ENCODE data around the gene BCAN. TPM values are rescaled to one million over a fixed set of nuclear protein-coding genes. Genes with fewer than 3 reads are reported as not detected.

The BCAN gene
- total and polyA plus RNA-seq, 2 experiments from 2014 or later, result 2.3 to 5.5 TPM

GRCh38 chr1:156682166-156682890 is 40.4 kb downstream of the BCAN start:
- no peak overlapping the region for H3K4me2 ChIP-seq
- H3K4me3 ChIP-seq, result no peak overlapping the region
- H4K20me1 ChIP-seq (replicated peaks; ENCODE audit: insufficient read depth), result no peaks in the 10 kb centered on the region
- no peaks in the 10 kb centered on the region for H3K36me3 ChIP-seq (ENCODE audit: insufficient read depth)
- H3K4me3 Mint-ChIP-seq, result no peak overlapping the region
- no peaks in the 10 kb centered on the region for H3F3A ChIP-seq (replicated peaks; ENCODE audit: low read depth)
- no peaks in the 10 kb centered on the region for H3K9me2 ChIP-seq (ENCODE audit: insufficient read depth)
- peak; percentile 63 for ATAC-seq
- H3K27me3 ChIP-seq (ENCODE audit: insufficient read depth), result peaks cover 5% of the 10 kb centered on the region
- no peaks in the 10 kb centered on the region; the same call in 2 of the 3 replicates for H3K9me3 Mint-ChIP-seq
- no peak overlapping the region for H3K27ac Mint-ChIP-seq
- H3K4me1 Mint-ChIP-seq, result peaks cover 31% of the 10 kb centered on the region
- peaks cover 13% of the 10 kb centered on the region for H3K4me1 ChIP-seq (ENCODE audit: insufficient read depth)
- peak overlapping the region; percentile 87 for H2AFZ ChIP-seq
- no peaks in the 10 kb centered on the region for H3K79me2 ChIP-seq (replicated peaks; ENCODE audit: insufficient read depth)
- no peak overlapping the region for H3K27ac ChIP-seq (ENCODE audit: low read depth)
- no peaks in the 10 kb centered on the region; the same call in 2 of the 3 replicates for H3K36me3 Mint-ChIP-seq (ENCODE audit: low read depth)
- peaks cover 15% of the 10 kb centered on the region for H3K27me3 Mint-ChIP-seq (ENCODE audit: insufficient read depth, low read depth, poor library complexity)
- TF ChIP-seq NANOG (IDR thresholded peaks at IDR 0.05; ENCODE audit: borderline replicate concordance), result no peak
- TF ChIP-seq CREB1 (CRISPR knock-in tag; IDR thresholded peaks at IDR 0.05; ENCODE audit: low read depth), result no peak
- no peak for TF ChIP-seq ZNF331 (CRISPR knock-in tag; IDR thresholded peaks at IDR 0.05; ENCODE audit: low read depth)
- no peak for TF ChIP-seq STAT1 (IDR thresholded peaks at IDR 0.05; ENCODE audit: unreplicated experiment)
- TF ChIP-seq JUNB (IDR thresholded peaks at IDR 0.05; ENCODE audit: unreplicated experiment), result no peak
- TF ChIP-seq ZNF114 (CRISPR knock-in tag; IDR thresholded peaks at IDR 0.05), result no peak
- TF ChIP-seq, protein P1, sequence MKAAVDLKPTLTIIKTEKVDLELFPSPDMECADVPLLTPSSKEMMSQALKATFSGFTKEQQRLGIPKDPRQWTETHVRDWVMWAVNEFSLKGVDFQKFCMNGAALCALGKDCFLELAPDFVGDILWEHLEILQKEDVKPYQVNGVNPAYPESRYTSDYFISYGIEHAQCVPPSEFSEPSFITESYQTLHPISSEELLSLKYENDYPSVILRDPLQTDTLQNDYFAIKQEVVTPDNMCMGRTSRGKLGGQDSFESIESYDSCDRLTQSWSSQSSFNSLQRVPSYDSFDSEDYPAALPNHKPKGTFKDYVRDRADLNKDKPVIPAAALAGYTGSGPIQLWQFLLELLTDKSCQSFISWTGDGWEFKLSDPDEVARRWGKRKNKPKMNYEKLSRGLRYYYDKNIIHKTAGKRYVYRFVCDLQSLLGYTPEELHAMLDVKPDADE (IDR thresholded peaks at IDR 0.05), result no peak
- TF ChIP-seq, protein P2, sequence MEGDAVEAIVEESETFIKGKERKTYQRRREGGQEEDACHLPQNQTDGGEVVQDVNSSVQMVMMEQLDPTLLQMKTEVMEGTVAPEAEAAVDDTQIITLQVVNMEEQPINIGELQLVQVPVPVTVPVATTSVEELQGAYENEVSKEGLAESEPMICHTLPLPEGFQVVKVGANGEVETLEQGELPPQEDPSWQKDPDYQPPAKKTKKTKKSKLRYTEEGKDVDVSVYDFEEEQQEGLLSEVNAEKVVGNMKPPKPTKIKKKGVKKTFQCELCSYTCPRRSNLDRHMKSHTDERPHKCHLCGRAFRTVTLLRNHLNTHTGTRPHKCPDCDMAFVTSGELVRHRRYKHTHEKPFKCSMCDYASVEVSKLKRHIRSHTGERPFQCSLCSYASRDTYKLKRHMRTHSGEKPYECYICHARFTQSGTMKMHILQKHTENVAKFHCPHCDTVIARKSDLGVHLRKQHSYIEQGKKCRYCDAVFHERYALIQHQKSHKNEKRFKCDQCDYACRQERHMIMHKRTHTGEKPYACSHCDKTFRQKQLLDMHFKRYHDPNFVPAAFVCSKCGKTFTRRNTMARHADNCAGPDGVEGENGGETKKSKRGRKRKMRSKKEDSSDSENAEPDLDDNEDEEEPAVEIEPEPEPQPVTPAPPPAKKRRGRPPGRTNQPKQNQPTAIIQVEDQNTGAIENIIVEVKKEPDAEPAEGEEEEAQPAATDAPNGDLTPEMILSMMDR (conservative IDR thresholded peaks at IDR 0.05; ENCODE audit: low read depth in 2 of 2), result peak; percentile 34 to 54
- peak; percentile 80 for DNase-seq (ENCODE audit: low spot score)

- Histone ChIP-seq H3K4me1 (ENCODE audit: insufficient read depth) (peaks cover 10% of the 10 kb centered on the region), H2AFZ (no peak overlapping the region), H3K9me2 (ENCODE audit: insufficient read depth) (no peaks in the 10 kb centered on the region), H3K79me2 (replicated peaks; ENCODE audit: insufficient read depth) (no peaks in the 10 kb centered on the region), H3K27me3 (ENCODE audit: insufficient read depth) (no peaks in the 10 kb centered on the region), H3K27ac (ENCODE audit: low read depth) (no peak overlapping the region), H3K36me3 (ENCODE audit: insufficient read depth) (no peaks in the 10 kb centered on the region), H3K4me3 (no peak overlapping the region), H3K4me2 (no peak overlapping the region), H4K20me1 (replicated peaks; ENCODE audit: insufficient read depth) (no peaks in the 10 kb centered on the region), H3F3A (replicated peaks; ENCODE audit: low read depth) (no peaks in the 10 kb centered on the region)
- Mint-ChIP-seq H3K4me1 (peaks cover 26% of the 10 kb centered on the region), H3K4me3 (no peak overlapping the region), H3K27me3 (ENCODE audit: insufficient read depth, low read depth, poor library complexity) (peaks cover 7% of the 10 kb centered on the region), H3K36me3 (ENCODE audit: low read depth) (no peaks in the 10 kb centered on the region; the same call in 2 of the 3 replicates), H3K9me3 (no peaks in the 10 kb centered on the region; the same call in 2 of the 3 replicates), H3K27ac (no peak overlapping the region)
- ATAC-seq (no peak), DNase-seq (ENCODE audit: low spot score) (no peak)
- no peak for TF ChIP-seq NANOG (IDR thresholded peaks at IDR 0.05; ENCODE audit: borderline replicate concordance)
- TF ChIP-seq, protein P1 (IDR thresholded peaks at IDR 0.05), result no peak
- TF ChIP-seq, protein P2 (conservative IDR thresholded peaks at IDR 0.05; ENCODE audit: low read depth in 2 of 2), result peak; percentile 46 to 60
Measured at GRCh38 chr1:156684227-156684782, 42.4 kb downstream of the BCAN start.

Measured in GM23338 (cell line).